RWPE2 (cell line): ENCODE results near the gene KIAA0930.

Source experiments
- ATAC-seq: fragments of 200-7000 bp; cut with Tn5 transposase; 3 replicates; pipeline ENCODE4 v1.9.1; 2021; ENCODE audit warnings: low read depth
- DNase-seq: peaks from one replicate; pipeline ENCODE4 v3.0.0-alpha.2; 2020; ENCODE audit warnings: low spot score
- H3K27ac ChIP-seq: fragments of 450-650 bp; 2 replicates; pipeline ENCODE4 v1.5.1; 2017; ENCODE audit warnings: mild to moderate bottlenecking; ENCODE audit not compliant: poor library complexity, severe bottlenecking
- H3K27me3 ChIP-seq: fragments of 250-450 bp; sonication (Bioruptor Pico); 2 replicates; pipeline ENCODE4 v1.5.1; 2021; ENCODE audit warnings: mild to moderate bottlenecking, moderate library complexity; ENCODE audit not compliant: insufficient read depth, poor library complexity, severe bottlenecking
- H3K36me3 ChIP-seq: fragments of 250-450 bp; sonication (Bioruptor Pico); 2 replicates; pipeline ENCODE4 v1.5.1; 2020; ENCODE audit warnings: low read depth, mild to moderate bottlenecking, moderate library complexity
- H3K4me1 ChIP-seq: fragments of 250-450 bp; sonication (Bioruptor Pico); 2 replicates; pipeline ENCODE4 v1.5.1; 2021; ENCODE audit warnings: mild to moderate bottlenecking, moderate library complexity; ENCODE audit not compliant: insufficient read depth, poor library complexity, severe bottlenecking
- H3K4me3 ChIP-seq: fragments of 250-450 bp; sonication (Bioruptor Pico); 2 replicates; pipeline ENCODE4 v1.5.1; 2021; ENCODE audit warnings: mild to moderate bottlenecking, moderate library complexity; ENCODE audit not compliant: severe bottlenecking
- H3K9me3 ChIP-seq: fragments of 250-450 bp; sonication (Bioruptor Pico); 2 replicates; pipeline ENCODE4 v1.5.1; 2021; ENCODE audit warnings: mild to moderate bottlenecking, moderate library complexity; ENCODE audit not compliant: severe bottlenecking
- TF ChIP-seq, protein P1 (sequence below): fragments of 450-650 bp; IDR thresholded peaks from one replicate; pipeline ENCODE4 v1.5.1; 2017; ENCODE audit warnings: mild to moderate bottlenecking, moderate library complexity; ENCODE audit not compliant: poor library complexity, severe bottlenecking

KIAA0930 gene

DNA sequence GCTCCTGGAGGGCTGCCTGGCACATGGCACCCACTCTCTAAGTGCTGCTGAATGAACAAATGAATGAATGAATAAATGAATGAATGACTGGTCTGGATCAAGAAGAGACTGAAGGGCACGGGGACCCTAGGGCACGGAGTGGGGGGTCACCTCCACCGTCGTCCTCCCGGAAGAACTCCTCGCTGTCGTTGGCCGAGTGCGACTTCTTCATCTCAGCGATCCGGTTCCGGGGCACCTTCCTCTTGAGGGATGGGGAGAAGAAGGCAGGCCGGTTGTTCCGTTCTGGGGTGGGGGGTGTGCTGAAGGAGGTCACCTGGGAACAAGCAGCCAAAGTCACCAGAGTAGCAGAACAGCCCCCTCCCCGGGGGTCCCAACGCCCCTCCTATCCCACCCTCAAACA is 41.0 kb downstream of the KIAA0930 start:
- no peak for ATAC-seq
- Histone ChIP-seq H3K27ac (no peak overlapping the region), H3K27me3 (no peaks in the 10 kb centered on the region), H3K9me3 (no peaks in the 10 kb centered on the region), H3K4me3 (no peak overlapping the region), H3K4me1 (no peaks in the 10 kb centered on the region), H3K36me3 (peaks cover 36% of the 10 kb centered on the region)
- TF ChIP-seq, protein P1, sequence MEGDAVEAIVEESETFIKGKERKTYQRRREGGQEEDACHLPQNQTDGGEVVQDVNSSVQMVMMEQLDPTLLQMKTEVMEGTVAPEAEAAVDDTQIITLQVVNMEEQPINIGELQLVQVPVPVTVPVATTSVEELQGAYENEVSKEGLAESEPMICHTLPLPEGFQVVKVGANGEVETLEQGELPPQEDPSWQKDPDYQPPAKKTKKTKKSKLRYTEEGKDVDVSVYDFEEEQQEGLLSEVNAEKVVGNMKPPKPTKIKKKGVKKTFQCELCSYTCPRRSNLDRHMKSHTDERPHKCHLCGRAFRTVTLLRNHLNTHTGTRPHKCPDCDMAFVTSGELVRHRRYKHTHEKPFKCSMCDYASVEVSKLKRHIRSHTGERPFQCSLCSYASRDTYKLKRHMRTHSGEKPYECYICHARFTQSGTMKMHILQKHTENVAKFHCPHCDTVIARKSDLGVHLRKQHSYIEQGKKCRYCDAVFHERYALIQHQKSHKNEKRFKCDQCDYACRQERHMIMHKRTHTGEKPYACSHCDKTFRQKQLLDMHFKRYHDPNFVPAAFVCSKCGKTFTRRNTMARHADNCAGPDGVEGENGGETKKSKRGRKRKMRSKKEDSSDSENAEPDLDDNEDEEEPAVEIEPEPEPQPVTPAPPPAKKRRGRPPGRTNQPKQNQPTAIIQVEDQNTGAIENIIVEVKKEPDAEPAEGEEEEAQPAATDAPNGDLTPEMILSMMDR, result no peak
- no peak for DNase-seq

DNA sequence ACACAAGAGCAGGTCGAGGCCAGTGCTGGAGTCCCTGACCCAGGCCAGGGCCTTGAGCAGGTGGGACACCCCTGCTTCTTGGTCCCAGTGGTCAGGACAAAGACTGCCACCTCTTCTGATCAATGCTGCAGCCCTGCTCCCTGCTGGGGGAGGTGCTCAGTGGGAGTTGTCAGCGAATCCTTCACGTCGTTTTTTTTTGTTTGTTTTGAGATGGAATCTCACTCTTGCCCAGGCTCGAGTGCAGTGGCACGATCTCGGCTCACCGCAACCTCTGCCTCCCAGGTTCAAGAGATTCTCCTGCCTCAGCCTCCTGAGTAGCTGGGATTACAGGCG is 42.3 kb downstream of the KIAA0930 start:
- Histone ChIP-seq H3K27ac (no peak overlapping the region), H3K4me3 (no peak overlapping the region), H3K27me3 (no peaks in the 10 kb centered on the region), H3K36me3 (peaks cover 34% of the 10 kb centered on the region), H3K4me1 (no peaks in the 10 kb centered on the region), H3K9me3 (no peaks in the 10 kb centered on the region)
- TF ChIP-seq, protein P1, result no peak
- DNase-seq, result no peak
- ATAC-seq, result no peak

DNA sequence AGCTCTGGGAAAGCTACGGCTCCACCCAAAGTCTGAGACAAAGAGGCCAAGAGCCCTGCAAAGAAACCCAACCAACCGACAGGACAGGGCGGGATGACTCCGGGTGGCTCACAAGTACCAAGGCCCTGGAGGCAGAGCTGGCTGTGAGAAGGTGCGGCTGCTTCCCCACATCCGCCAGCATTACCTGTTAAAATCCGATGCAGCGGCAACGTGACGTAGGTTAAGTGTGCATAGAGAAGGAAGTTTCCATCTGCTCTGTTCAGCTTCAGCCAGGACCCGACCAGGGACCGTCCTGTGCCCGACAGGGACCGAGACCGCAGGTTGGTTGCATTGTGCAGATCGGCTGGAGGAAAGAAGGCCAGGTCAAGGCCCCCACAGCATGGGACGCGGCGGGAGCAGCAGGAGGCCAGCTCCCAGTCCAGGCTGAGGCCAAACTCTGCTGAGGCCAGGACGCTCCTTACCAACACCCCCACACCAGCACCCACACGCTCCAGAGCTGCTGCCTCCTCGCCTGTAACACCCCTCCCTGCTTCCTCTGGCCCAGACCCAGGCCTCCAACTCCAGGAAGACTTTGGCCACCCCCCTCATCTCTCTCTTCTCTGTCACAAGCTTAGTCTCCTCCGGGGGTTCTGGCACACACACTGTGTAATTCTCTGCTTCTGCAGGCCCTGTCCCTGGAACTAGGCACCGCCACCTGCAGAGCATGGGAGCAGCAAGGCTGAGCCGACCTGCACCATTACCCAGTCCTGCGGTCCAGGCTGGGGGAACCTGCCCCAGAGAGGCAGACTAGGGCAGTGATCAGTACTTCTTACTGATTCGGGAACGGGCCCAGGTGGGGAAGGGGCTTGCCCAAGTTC is 42.9 kb downstream of the KIAA0930 start:
- H3K36me3 ChIP-seq, result peaks cover 34% of the 10 kb centered on the region
- H3K27ac ChIP-seq, result no peak overlapping the region
- TF ChIP-seq, protein P1, result no peak
- DNase-seq (no peak), ATAC-seq (no peak)
- H3K27me3 ChIP-seq, result no peaks in the 10 kb centered on the region
- no peak overlapping the region for H3K4me3 ChIP-seq
- H3K4me1 ChIP-seq, result no peaks in the 10 kb centered on the region
- no peaks in the 10 kb centered on the region for H3K9me3 ChIP-seq

DNA sequence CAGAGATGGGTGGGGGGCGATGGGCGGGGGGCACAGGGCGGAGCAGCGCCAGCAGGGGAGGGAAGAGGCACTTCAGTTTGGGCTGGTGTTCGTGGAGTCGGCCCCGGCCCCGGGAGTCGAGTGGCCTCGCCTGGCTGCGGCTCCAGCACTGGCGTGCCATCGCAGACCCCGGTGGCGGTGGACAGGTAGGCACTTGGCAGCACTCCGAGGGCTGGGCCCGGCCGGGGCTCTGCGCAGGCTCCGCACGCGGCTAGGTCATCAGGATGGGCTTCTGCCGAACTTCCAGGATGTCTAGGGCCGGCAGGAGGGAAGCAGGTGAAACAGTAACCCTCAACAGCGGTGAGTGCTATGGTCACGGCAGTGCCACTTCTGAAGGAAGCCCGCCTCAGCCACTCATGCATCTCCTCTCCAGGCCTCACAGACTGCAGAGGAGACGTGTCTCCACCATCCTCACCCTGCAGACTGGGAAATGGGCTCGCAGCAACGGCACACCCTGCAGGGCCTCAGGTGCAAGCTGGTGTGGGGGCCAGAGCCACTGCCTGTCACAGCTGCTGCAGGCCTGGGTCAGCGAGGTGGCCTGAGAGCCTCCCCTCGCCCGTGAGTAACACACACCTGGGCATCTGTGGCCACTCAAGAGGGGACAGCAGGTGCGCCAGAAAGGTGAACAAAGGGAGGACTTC is 43.6 kb downstream of the KIAA0930 start:
- Histone ChIP-seq H3K27me3 (no peaks in the 10 kb centered on the region), H3K4me3 (no peak overlapping the region), H3K36me3 (peaks cover 34% of the 10 kb centered on the region), H3K9me3 (no peaks in the 10 kb centered on the region), H3K4me1 (no peaks in the 10 kb centered on the region), H3K27ac (no peak overlapping the region)
- TF ChIP-seq, protein P1, result no peak
- no peak for ATAC-seq
- DNase-seq, result no peak

DNA sequence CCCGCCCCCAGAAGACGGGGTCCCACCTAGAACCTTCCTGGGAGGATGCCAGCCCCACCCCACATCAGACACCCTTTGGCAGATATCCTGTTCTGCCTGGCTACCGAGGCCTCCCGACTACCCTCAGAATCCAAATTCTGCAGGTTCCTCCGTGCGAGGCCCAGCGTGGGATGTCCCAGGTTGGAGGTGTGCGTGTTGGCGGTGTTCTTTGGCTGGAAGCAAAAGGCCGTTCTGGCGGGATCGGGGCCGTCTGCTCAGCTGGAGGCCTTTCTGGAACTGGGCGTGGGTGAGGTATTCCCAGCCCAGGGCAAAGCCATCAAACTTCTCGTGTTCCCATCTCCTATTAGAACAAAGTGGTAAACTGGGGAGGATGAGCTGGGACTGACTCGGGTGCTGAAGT is 44.4 kb downstream of the KIAA0930 start:
- no peak for ATAC-seq
- TF ChIP-seq, protein P1, result no peak
- peaks cover 27% of the 10 kb centered on the region for H3K36me3 ChIP-seq
- H3K4me1 ChIP-seq, result no peaks in the 10 kb centered on the region
- no peaks in the 10 kb centered on the region for H3K9me3 ChIP-seq
- H3K27me3 ChIP-seq, result no peaks in the 10 kb centered on the region
- no peak for DNase-seq
- H3K4me3 ChIP-seq, result no peak overlapping the region
- H3K27ac ChIP-seq, result no peak overlapping the region
